Astrocyte of the cerebellum (primary cell): Measurements from ENCODE around the gene MRPL44.
"Not testable (repeated sequence)": the region's sequence is repeated elsewhere in the genome, so short reads cannot be mapped to it uniquely, and the experiment has no call there.

Experiments
- DNase-seq: peaks from one replicate; pipeline ENCODE4 v3.0.0-alpha.2; 2011; ENCODE audit warnings: low read depth
- H3K4me3 ChIP-seq: 2 replicates; pipeline ENCODE4 v1.5.1; 2011; ENCODE audit warnings: mild to moderate bottlenecking, low read depth, low read length, moderate library complexity
- CTCF ChIP-seq: IDR thresholded peaks from 2 replicates; pipeline ENCODE4 v1.5.1; 2012; ENCODE audit warnings: low read length, low read depth, moderate library complexity, mild to moderate bottlenecking; ENCODE audit errors: missing control alignments
- in situ Hi-C: cut with HindIII; loops from 2 replicates; pipeline ENCODE4 v1.10.0; 2017; ENCODE audit warnings: low sequenced_read_pairs

The MRPL44 gene

GRCh38 chr2:223935459-223936125 is 21.7 kb upstream of the MRPL44 start:
- no peak for TF ChIP-seq CTCF
- in situ Hi-C loops = no loop called here
- H3K4me3 ChIP-seq = no peak overlapping the region
- no peak for DNase-seq

GRCh38 chr2:223936862-223937326 is 20.4 kb upstream of the MRPL44 start:
- in situ Hi-C loops = no loop called here
- no peak for TF ChIP-seq CTCF

GRCh38 chr2:223937535-223937934 is 19.7 kb upstream of the MRPL44 start:
- no peak for DNase-seq
- no peak overlapping the region for H3K4me3 ChIP-seq
- in situ Hi-C loops = no loop called here

More at GRCh38 chr2:223936862-223937326, 20.4 kb upstream of the MRPL44 start:
- no peak for DNase-seq
- H3K4me3 ChIP-seq = no peak overlapping the region

GRCh38 chr2:223939438-223939837 is 17.8 kb upstream of the MRPL44 start:
- H3K4me3 ChIP-seq, DNase-seq, in situ Hi-C loops: not testable (repeated sequence)

More at GRCh38 chr2:223937535-223937934, 19.7 kb upstream of the MRPL44 start:
- TF ChIP-seq CTCF = no peak

GRCh38 chr2:223941579-223942277 is 15.5 kb upstream of the MRPL44 start:
- in situ Hi-C loops = no loop called here
- peak; percentile 77 for DNase-seq
- H3K4me3 ChIP-seq = peak overlapping the region; percentile 22
- TF ChIP-seq CTCF = no peak

- in situ Hi-C loops = no loop called here
- TF ChIP-seq CTCF = no peak
- DNase-seq = no peak
- peak overlapping the region; percentile 92 for H3K4me3 ChIP-seq
Measured at GRCh38 chr2:223943135-223943534, 14.1 kb upstream of the MRPL44 start.

GRCh38 chr2:223943561-223944008 is 13.7 kb upstream of the MRPL44 start:
- TF ChIP-seq CTCF = no peak
- DNase-seq = no peak
- peak overlapping the region; percentile 92 for H3K4me3 ChIP-seq
- in situ Hi-C loops = no loop called here
